Astrocyte of the cerebellum (primary cell): ENCODE results near the gene OGFOD1.
A peak's percentile ranks its signal among the peaks of the same experiment; 100 is the strongest.

Experiments used
- DNase-seq: peaks from one replicate; pipeline ENCODE4 v3.0.0-alpha.2; 2011; ENCODE audit warnings: low read depth
- H3K4me3 ChIP-seq: 2 replicates; pipeline ENCODE4 v1.5.1; 2011; ENCODE audit warnings: mild to moderate bottlenecking, low read depth, low read length, moderate library complexity
- in situ Hi-C: cut with HindIII; loops from 2 replicates; pipeline ENCODE4 v1.10.0; 2017; ENCODE audit warnings: low sequenced_read_pairs
- TF ChIP-seq, protein P1 (sequence below): IDR thresholded peaks from 2 replicates; pipeline ENCODE4 v1.5.1; 2012; ENCODE audit warnings: low read length, low read depth, moderate library complexity, mild to moderate bottlenecking; ENCODE audit errors: missing control alignments

OGFOD1 gene

GRCh38 chr16:56450986-56451752, at the start of gene OGFOD1, which contains the start of gene NUDT21:
OGFOD1 (plus strand) TSS chr16:56451554; CDS start chr16:56451613, 59 bp downstream.
NUDT21 (minus strand) TSS chr16:56451332; CDS start chr16:56451202, 130 bp downstream.
- TF ChIP-seq, protein P1, sequence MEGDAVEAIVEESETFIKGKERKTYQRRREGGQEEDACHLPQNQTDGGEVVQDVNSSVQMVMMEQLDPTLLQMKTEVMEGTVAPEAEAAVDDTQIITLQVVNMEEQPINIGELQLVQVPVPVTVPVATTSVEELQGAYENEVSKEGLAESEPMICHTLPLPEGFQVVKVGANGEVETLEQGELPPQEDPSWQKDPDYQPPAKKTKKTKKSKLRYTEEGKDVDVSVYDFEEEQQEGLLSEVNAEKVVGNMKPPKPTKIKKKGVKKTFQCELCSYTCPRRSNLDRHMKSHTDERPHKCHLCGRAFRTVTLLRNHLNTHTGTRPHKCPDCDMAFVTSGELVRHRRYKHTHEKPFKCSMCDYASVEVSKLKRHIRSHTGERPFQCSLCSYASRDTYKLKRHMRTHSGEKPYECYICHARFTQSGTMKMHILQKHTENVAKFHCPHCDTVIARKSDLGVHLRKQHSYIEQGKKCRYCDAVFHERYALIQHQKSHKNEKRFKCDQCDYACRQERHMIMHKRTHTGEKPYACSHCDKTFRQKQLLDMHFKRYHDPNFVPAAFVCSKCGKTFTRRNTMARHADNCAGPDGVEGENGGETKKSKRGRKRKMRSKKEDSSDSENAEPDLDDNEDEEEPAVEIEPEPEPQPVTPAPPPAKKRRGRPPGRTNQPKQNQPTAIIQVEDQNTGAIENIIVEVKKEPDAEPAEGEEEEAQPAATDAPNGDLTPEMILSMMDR, result peak; percentile 2
- peak; percentile 96 for DNase-seq
- peak within 1 kb of the TSS; percentile 80 for H3K4me3 ChIP-seq
- in situ Hi-C loops, result no loop called here

DNA sequence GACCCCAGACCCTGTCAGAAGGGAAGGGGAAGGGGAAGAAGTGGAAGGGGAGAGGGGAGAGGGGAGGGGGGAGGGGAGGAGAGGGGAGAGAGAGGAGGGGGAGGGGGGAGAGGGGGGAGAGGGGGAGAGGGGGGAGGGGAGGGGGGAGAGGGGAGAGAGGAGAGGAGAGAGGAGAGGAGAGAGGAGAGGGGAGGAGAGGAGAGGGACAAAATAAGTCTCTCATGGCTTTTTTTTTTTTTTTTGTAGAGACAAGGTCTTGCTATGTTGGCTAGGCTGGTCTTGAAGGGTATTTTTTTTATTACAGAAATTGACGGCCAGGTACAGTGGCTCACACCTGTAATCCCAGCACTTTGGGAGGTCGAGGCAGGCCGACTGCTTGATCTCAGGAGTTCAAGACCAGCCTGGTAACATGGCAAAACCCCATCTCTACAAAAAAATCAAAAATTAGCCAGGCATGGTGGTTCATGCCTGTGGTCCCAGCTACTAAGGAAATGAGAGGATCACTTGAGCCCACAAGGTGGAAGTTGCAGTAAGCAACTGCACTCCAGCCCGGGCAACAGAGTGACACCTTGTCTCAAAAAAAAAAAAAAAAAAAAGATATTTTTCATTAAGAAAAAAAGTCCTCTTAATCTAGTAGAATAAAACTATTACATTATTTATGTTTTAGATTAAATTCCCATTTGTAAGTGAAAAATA, 45.2 kb upstream of the OGFOD1 start:
- DNase-seq, result no peak
- in situ Hi-C loops, result no loop called here
- no peak overlapping the region for H3K4me3 ChIP-seq
- TF ChIP-seq, protein P1, result no peak

DNA sequence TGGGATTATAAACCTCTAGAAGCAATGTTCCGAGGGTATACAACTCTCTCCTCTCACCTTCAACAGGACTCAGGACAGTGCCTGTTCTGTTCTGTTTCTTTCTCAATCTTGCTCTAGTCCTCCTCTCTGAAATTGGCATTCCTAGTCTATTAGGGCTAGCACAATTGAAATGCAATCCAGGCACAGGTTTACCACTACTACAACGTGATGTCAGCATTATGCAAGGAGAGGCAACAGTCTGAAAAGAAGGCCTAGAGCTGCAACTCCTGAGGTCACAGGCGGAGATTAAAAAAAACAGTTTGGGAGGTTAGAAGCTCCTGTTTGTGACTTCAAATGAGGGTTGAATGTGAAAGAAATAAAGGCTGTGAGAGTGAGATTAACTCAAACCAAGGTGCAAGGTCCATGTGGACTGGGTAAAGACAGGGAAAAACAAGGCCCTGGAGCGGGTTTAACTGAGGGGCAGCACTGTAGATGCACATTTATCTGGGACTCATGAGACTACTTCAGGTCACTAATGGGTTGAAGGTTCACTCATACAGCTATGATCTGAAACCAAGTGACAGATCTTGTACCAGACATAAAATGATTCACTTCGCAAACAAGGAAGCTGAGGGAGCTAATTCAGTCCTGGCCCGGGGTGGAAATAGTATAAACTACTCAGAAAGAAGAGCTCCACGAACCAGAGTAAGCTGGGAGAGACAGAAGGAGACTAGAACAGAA, 42.8 kb upstream of the OGFOD1 start:
- TF ChIP-seq, protein P1, result no peak
- H3K4me3 ChIP-seq, result no peak overlapping the region
- DNase-seq, result no peak
- in situ Hi-C loops, result no loop called here

- in situ Hi-C loops, result no loop called here
These were observed 42.2 kb upstream of the OGFOD1 start for GRCh38 chr16:56409195-56409594.

GRCh38 chr16:56411123-56411522, 40.2 kb upstream of the OGFOD1 start:
- no peak for DNase-seq
- no peak overlapping the region for H3K4me3 ChIP-seq
- TF ChIP-seq, protein P1, result no peak
- in situ Hi-C loops, result no loop called here

More at GRCh38 chr16:56409195-56409594, 42.2 kb upstream of the OGFOD1 start:
- TF ChIP-seq, protein P1, result no peak
- H3K4me3 ChIP-seq, result no peak overlapping the region
- DNase-seq, result no peak

- in situ Hi-C loops, result no loop called here
- DNase-seq, result no peak
- TF ChIP-seq, protein P1, result no peak
- H3K4me3 ChIP-seq, result no peak overlapping the region
These were observed 39.7 kb upstream of the OGFOD1 start for GRCh38 chr16:56411624-56412023.
